Liver (tissue), 9 donors: ENCODE measurements around the gene KRT71. TPM values are rescaled to one million over a fixed set of nuclear protein-coding genes. Genes with fewer than 3 reads are reported as not detected.

Experiments used
- DNase-seq: peaks from one replicate; pipeline ENCODE4 v3.0.0-alpha.2; 2017; ENCODE audit warnings: low spot score
- H3K27ac ChIP-seq, 2 donors: one replicate each; pipeline ENCODE4 v1.7.0; 2013; ENCODE audit warnings: inconsistent platforms in 2 of 2, low read length in 2 of 2, control low read depth in 1 of 2, low read depth in 1 of 2, mild to moderate bottlenecking in 1 of 2
- H3K27me3 ChIP-seq, 4 donors: one replicate each; pipeline versions ENCODE4 v1.6.1 to v1.7.0; 2013; ENCODE audit warnings: low read length in 3 of 4, inconsistent platforms in 1 of 4, mild to moderate bottlenecking in 1 of 4, moderate library complexity in 1 of 4; ENCODE audit not compliant: control insufficient read depth in 4 of 4, insufficient read depth in 4 of 4
- H3K36me3 ChIP-seq, 4 donors: one replicate each; pipeline versions ENCODE4 v1.6.1 to v1.7.0; 2013; ENCODE audit warnings: low read length in 3 of 4, mild to moderate bottlenecking in 3 of 4, low read depth in 1 of 4, moderate library complexity in 1 of 4; ENCODE audit not compliant: control insufficient read depth in 4 of 4, insufficient read depth in 3 of 4
- H3K4me1 ChIP-seq, 4 donors: one replicate each; pipeline versions ENCODE4 v1.6.1 to v1.7.0; 2013; ENCODE audit warnings: low read length in 3 of 4, mild to moderate bottlenecking in 3 of 4, moderate library complexity in 1 of 4; ENCODE audit not compliant: control insufficient read depth in 4 of 4, insufficient read depth in 4 of 4
- H3K4me3 ChIP-seq, 3 donors: one replicate each; pipeline versions ENCODE4 v1.6.1 to v1.7.0; 2013; ENCODE audit warnings: low read length in 3 of 3, control low read depth in 1 of 3, low read depth in 1 of 3, mild to moderate bottlenecking in 1 of 3
- H3K9ac ChIP-seq, 2 donors: one replicate each; pipeline ENCODE4 v1.7.0; 2013; ENCODE audit warnings: low read length in 2 of 2, mild to moderate bottlenecking in 2 of 2, moderate library complexity in 2 of 2, control low read depth in 1 of 2, low read depth in 1 of 2
- H3K9me3 ChIP-seq, 4 donors: one replicate each; pipeline versions ENCODE4 v1.6.1 to v1.7.0; 2013; ENCODE audit warnings: low read length in 3 of 4; ENCODE audit not compliant: control insufficient read depth in 4 of 4
- CTCF ChIP-seq: fragments of 150-350 bp; IDR thresholded peaks from 2 replicates; pipeline ENCODE4 v1.5.1; 2017; ENCODE audit warnings: improper control_type of control experiment, low read depth, low read length; ENCODE audit not compliant: missing input control
- EGR1 ChIP-seq, 2 donors: IDR thresholded peaks; 2 replicates each; pipeline ENCODE4 v1.6.1; 2016 to 2018; ENCODE audit warnings: antibody characterized with exemption in 2 of 2, low read depth in 2 of 2
- FOXA1 ChIP-seq: IDR thresholded peaks from 2 replicates; pipeline ENCODE4 v1.6.1; 2016; ENCODE audit warnings: antibody characterized with exemption
- FOXA2 ChIP-seq: IDR thresholded peaks from 2 replicates; pipeline ENCODE4 v1.6.1; 2016; ENCODE audit warnings: antibody characterized with exemption
- GABPA ChIP-seq, 2 donors: IDR thresholded peaks in 1 of 2; conservative IDR thresholded peaks in 1 of 2; 2 replicates each; pipeline ENCODE4 v1.6.1; 2016; ENCODE audit warnings: antibody characterized with exemption in 2 of 2, mild to moderate bottlenecking in 1 of 2, moderate library complexity in 1 of 2
- HNF4A ChIP-seq, 2 donors: conservative IDR thresholded peaks; 2 replicates each; pipeline ENCODE4 v1.6.1; 2016; ENCODE audit warnings: antibody characterized with exemption in 2 of 2, mild to moderate bottlenecking in 2 of 2
- HNF4G ChIP-seq: IDR thresholded peaks from 2 replicates; pipeline ENCODE4 v1.6.1; 2016; ENCODE audit warnings: antibody characterized with exemption
- JUND ChIP-seq, 2 donors: IDR thresholded peaks; 2 replicates each; pipeline ENCODE4 v1.6.1; 2016; ENCODE audit warnings: antibody characterized with exemption in 2 of 2
- MAX ChIP-seq: IDR thresholded peaks from 2 replicates; pipeline ENCODE4 v1.6.1; 2016; ENCODE audit warnings: antibody characterized with exemption
- NR2F2 ChIP-seq: IDR thresholded peaks from 2 replicates; pipeline ENCODE4 v1.6.1; 2016; ENCODE audit warnings: antibody characterized with exemption
- RAD21 ChIP-seq, 2 donors: IDR thresholded peaks; 2 replicates each; pipeline ENCODE4 v1.6.1; 2016; ENCODE audit warnings: antibody characterized with exemption in 2 of 2, mild to moderate bottlenecking in 2 of 2
- RXRA ChIP-seq, 2 donors: IDR thresholded peaks; 2 replicates each; pipeline ENCODE4 v1.6.1; 2017 to 2018; ENCODE audit warnings: antibody characterized with exemption in 2 of 2, mild to moderate bottlenecking in 1 of 2
- SP1 ChIP-seq: IDR thresholded peaks from 2 replicates; pipeline ENCODE4 v1.6.1; 2018; ENCODE audit warnings: antibody characterized with exemption, mild to moderate bottlenecking
- TAF1 ChIP-seq: conservative IDR thresholded peaks from 2 replicates; pipeline ENCODE4 v1.6.1; 2016; ENCODE audit warnings: antibody characterized with exemption, mild to moderate bottlenecking
- YY1 ChIP-seq: IDR thresholded peaks from 2 replicates; pipeline ENCODE4 v1.6.1; 2016; ENCODE audit warnings: antibody characterized with exemption, mild to moderate bottlenecking
- WGBS: extraction: QIAGEN DNeasy Blood & Tissue Kit; methylation state at CpG from one replicate; pipeline ENCODE4 v1.1.7; 2013; 5-methylcytosine and 5-hydroxymethylcytosine counted together
- polyA plus RNA-seq, 2 donors: library from polyadenylated mRNA; stranded (reverse) in 1 of 2; unstranded in 1 of 2; fragments of 200-250 nt in 1 of 2; fragments of >200 nt in 1 of 2; fragmentation: Nextera tagmentation in 1 of 2; extraction: Ambion mirVana in 1 of 2; gene quantifications; one replicate each; pipeline versions ENCODE4 v1.2.1 to v1.2.3, GENCODE V29; 2013 to 2015
- total RNA-seq, 2 donors: library from RNA; depleted of rRNA; stranded (reverse); fragments of >200 nt; gene quantifications; one replicate each; pipeline ENCODE4 v1.2.3, GENCODE V29; 2014
- TF ChIP-seq, protein P1 (sequence below): IDR thresholded peaks from 2 replicates; pipeline ENCODE4 v1.6.1; 2016; ENCODE audit warnings: antibody characterized with exemption
- TF ChIP-seq, protein P2 (sequence below): IDR thresholded peaks from 2 replicates; pipeline ENCODE4 v1.6.1; 2016; ENCODE audit warnings: antibody characterized with exemption
- TF ChIP-seq, protein P3 (sequence below): IDR thresholded peaks from 2 replicates; pipeline ENCODE4 v1.6.1; 2016; ENCODE audit warnings: antibody characterized with exemption, mild to moderate bottlenecking
- donor health status: healthy.
- donor health status: healthy.
- donor health status: healthy.
- donor health status: healthy.
- donor health status: healthy.

Gene KRT71
- total and polyA plus RNA-seq, 4 donors: not detected

DNA sequence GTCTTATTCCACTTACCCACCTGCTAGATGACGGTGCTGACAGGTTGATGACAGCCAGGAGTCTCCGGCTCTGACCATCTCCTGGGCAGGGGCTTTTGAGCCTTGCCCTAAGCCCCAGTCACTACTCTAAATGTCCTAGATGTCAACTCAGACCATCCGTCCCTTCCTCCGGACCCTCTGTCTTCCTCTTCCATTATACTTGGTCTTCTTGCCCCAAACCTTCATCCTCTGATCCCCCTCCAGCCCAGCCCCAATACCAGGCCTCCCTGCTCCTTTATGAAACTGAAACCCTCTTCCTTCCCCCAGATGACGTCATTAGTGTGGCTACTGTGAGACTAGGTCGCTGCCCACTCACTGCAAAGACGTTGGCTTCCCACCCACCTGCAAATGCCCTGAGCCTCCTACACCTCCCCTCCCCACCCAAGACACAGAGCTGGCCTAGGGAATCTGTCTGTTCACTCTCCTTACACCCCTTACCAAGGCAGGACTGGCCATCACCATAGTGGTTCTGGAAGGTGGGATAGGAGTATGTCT is 10.1 kb downstream of the KRT71 start:
- Histone ChIP-seq H3K27ac (no peak overlapping the region), H3K27me3 (no peaks in the 10 kb centered on the region), H3K4me1 (no peaks in the 10 kb centered on the region), H3K36me3 (no peaks in the 10 kb centered on the region), H3K9ac (no peak overlapping the region), H3K9me3 (no peaks in the 10 kb centered on the region), H3K4me3 (no peak overlapping the region)
- 74% methylated on average over 7 of the region's 7 CpGs for WGBS
- no peak for DNase-seq
- no peak for TF ChIP-seq HNF4G
- no peak for TF ChIP-seq RXRA (IDR thresholded peaks at IDR 0.05)
- no peak for TF ChIP-seq FOXA1
- TF ChIP-seq FOXA2: no peak
- TF ChIP-seq, protein P1, sequence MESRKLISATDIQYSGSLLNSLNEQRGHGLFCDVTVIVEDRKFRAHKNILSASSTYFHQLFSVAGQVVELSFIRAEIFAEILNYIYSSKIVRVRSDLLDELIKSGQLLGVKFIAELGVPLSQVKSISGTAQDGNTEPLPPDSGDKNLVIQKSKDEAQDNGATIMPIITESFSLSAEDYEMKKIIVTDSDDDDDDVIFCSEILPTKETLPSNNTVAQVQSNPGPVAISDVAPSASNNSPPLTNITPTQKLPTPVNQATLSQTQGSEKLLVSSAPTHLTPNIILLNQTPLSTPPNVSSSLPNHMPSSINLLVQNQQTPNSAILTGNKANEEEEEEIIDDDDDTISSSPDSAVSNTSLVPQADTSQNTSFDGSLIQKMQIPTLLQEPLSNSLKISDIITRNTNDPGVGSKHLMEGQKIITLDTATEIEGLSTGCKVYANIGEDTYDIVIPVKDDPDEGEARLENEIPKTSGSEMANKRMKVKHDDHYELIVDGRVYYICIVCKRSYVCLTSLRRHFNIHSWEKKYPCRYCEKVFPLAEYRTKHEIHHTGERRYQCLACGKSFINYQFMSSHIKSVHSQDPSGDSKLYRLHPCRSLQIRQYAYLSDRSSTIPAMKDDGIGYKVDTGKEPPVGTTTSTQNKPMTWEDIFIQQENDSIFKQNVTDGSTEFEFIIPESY: no peak
- TF ChIP-seq RAD21 (IDR thresholded peaks at IDR 0.05): no peak
- no peak for TF ChIP-seq HNF4A (conservative IDR thresholded peaks at IDR 0.05)
- no peak for TF ChIP-seq TAF1
- TF ChIP-seq SP1: no peak
- TF ChIP-seq, protein P2, sequence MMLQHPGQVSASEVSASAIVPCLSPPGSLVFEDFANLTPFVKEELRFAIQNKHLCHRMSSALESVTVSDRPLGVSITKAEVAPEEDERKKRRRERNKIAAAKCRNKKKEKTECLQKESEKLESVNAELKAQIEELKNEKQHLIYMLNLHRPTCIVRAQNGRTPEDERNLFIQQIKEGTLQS: no peak
- TF ChIP-seq, protein P3, sequence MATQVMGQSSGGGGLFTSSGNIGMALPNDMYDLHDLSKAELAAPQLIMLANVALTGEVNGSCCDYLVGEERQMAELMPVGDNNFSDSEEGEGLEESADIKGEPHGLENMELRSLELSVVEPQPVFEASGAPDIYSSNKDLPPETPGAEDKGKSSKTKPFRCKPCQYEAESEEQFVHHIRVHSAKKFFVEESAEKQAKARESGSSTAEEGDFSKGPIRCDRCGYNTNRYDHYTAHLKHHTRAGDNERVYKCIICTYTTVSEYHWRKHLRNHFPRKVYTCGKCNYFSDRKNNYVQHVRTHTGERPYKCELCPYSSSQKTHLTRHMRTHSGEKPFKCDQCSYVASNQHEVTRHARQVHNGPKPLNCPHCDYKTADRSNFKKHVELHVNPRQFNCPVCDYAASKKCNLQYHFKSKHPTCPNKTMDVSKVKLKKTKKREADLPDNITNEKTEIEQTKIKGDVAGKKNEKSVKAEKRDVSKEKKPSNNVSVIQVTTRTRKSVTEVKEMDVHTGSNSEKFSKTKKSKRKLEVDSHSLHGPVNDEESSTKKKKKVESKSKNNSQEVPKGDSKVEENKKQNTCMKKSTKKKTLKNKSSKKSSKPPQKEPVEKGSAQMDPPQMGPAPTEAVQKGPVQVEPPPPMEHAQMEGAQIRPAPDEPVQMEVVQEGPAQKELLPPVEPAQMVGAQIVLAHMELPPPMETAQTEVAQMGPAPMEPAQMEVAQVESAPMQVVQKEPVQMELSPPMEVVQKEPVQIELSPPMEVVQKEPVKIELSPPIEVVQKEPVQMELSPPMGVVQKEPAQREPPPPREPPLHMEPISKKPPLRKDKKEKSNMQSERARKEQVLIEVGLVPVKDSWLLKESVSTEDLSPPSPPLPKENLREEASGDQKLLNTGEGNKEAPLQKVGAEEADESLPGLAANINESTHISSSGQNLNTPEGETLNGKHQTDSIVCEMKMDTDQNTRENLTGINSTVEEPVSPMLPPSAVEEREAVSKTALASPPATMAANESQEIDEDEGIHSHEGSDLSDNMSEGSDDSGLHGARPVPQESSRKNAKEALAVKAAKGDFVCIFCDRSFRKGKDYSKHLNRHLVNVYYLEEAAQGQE: no peak
- no peak for TF ChIP-seq YY1
- no peak for TF ChIP-seq GABPA (IDR thresholded peaks at IDR 0.05 in 1 of 2, conservative IDR thresholded peaks at IDR 0.05 in 1 of 2)
- TF ChIP-seq CTCF: no peak
- TF ChIP-seq NR2F2: no peak
- no peak for TF ChIP-seq MAX
- TF ChIP-seq EGR1 (IDR thresholded peaks at IDR 0.05; ENCODE audit: low read depth in 2 of 2): no peak
- TF ChIP-seq JUND (IDR thresholded peaks at IDR 0.05): no peak
